Measurements from ENCODE around the gene AUTS2.

DNA sequence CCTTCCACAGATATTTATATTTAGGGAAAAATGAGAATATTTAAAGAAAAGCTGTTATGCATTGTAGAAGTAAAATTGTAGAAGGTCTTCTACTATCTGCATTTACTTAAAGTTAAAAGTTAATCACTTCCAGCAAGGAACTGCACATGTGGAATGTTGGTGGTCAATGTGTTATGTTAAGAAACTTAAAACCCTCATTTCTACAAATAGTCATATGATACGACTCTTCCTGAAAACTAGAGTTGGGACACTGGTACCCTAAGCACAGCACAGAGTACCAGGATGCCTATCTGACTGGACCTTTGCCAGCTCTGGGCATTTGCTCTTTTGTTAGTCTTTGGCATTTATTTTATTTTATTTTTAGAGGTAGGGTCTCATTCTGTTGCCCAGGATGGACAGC is 1009.5 kb downstream of the AUTS2 start:
- TF ChIP-seq, protein P1, sequence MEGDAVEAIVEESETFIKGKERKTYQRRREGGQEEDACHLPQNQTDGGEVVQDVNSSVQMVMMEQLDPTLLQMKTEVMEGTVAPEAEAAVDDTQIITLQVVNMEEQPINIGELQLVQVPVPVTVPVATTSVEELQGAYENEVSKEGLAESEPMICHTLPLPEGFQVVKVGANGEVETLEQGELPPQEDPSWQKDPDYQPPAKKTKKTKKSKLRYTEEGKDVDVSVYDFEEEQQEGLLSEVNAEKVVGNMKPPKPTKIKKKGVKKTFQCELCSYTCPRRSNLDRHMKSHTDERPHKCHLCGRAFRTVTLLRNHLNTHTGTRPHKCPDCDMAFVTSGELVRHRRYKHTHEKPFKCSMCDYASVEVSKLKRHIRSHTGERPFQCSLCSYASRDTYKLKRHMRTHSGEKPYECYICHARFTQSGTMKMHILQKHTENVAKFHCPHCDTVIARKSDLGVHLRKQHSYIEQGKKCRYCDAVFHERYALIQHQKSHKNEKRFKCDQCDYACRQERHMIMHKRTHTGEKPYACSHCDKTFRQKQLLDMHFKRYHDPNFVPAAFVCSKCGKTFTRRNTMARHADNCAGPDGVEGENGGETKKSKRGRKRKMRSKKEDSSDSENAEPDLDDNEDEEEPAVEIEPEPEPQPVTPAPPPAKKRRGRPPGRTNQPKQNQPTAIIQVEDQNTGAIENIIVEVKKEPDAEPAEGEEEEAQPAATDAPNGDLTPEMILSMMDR (conservative IDR thresholded peaks at IDR 0.05 in 1 of 2, IDR thresholded peaks at IDR 0.05 in 1 of 2; ENCODE audit: low read depth in 1 of 2, low read length in 2 of 2): no peak
- no peak for TF ChIP-seq EZH2 (IDR thresholded peaks at IDR 0.05; ENCODE audit: low read length, missing control alignments)
